Breast epithelium (tissue), 4 donors: ENCODE measurements around the gene ANO2. TPM values are rescaled to one million over a fixed set of nuclear protein-coding genes. Genes with fewer than 3 reads are reported as not detected.

Source experiments
- DNase-seq, 2 donors: peaks; one replicate each; pipeline ENCODE4 v3.0.0-alpha.2; 2019; ENCODE audit warnings: low spot score in 2 of 2
- H3K27ac ChIP-seq, 2 donors: fragments of 200-600 bp; sonication (generic) in 1 of 2; one replicate each; pipeline ENCODE4 v1.5.1; 2016 to 2019; ENCODE audit warnings: mild to moderate bottlenecking in 1 of 2
- H3K27me3 ChIP-seq, 2 donors: fragments of 200-600 bp; sonication (generic) in 1 of 2; one replicate each; pipeline versions ENCODE4 v1.5.1 to v1.6.0; 2017 to 2019; ENCODE audit warnings: control low read depth in 1 of 2, mild to moderate bottlenecking in 1 of 2
- H3K36me3 ChIP-seq: fragments of 200-600 bp; one replicate; pipeline ENCODE4 v1.5.1; 2019
- H3K4me1 ChIP-seq, 2 donors: fragments of 200-600 bp; sonication (generic); one replicate each; pipeline ENCODE4 v1.5.1; 2016 to 2019; ENCODE audit warnings: control low read depth in 1 of 2
- H3K4me3 ChIP-seq, 3 donors: fragments of 200-600 bp; sonication (generic); 1 replicate in 2 of 3; 2 replicates in 1 of 3; pipeline ENCODE4 v1.5.1; 2016 to 2019; ENCODE audit warnings: mild to moderate bottlenecking in 3 of 3, moderate library complexity in 2 of 3
- H3K9me3 ChIP-seq, 2 donors: fragments of 200-600 bp; sonication (generic) in 1 of 2; one replicate each; pipeline ENCODE4 v1.5.1; 2016 to 2019; ENCODE audit warnings: control low read depth in 1 of 2
- POLR2A ChIP-seq: fragments of 450-650 bp; IDR thresholded peaks from one replicate; pipeline ENCODE4 v1.6.1; 2016; ENCODE audit warnings: antibody characterized with exemption, mild to moderate bottlenecking, moderate library complexity
- POLR2AphosphoS5 ChIP-seq, 3 donors: sonication (generic); formaldehyde crosslinking; IDR thresholded peaks; one replicate each; pipeline ENCODE4 v1.6.1; 2017; ENCODE audit warnings: antibody characterized with exemption in 3 of 3
- intact Hi-C: fragments of 100-400 bp; cut with DNase I; formaldehyde crosslinking; loops from one replicate; pipeline ENCODE4 v1.15.1; 2023; ENCODE audit warnings: low total_unique reads
- total RNA-seq, 3 donors: library from RNA; depleted of rRNA; stranded (reverse); fragments of >200 nt; gene quantifications; one replicate each; pipeline ENCODE4 v1.1.0, GENCODE V29; 2016
- TF ChIP-seq, protein P1 (sequence below), 3 donors: fragments of 450-650 bp; IDR thresholded peaks; one replicate each; pipeline ENCODE4 v1.5.1; 2016 to 2017; ENCODE audit warnings: antibody characterized with exemption in 3 of 3, mild to moderate bottlenecking in 3 of 3, moderate library complexity in 3 of 3

The ANO2 gene
- total RNA-seq, 3 donors from 2014 or later = 5.0 to 33.1 (median 16.8) TPM

DNA sequence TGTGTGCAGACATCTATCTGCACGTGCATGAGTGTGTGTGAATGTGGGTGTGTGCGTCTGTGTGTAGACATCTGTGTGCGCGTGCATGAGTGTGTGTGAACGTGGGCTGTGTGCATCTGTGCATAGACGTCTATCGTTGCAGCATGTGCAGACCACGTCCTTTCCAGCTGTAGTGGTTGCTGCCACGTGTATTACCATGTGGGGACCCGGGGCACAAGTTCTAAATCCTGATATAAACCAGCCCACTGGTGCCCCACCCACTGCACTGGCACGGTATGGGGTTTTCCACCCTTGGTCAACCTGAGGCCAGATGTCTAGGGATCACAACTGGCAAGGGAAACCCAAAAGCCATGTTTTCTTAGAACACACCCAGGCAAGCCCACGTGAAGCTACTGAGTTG, 197.0 kb downstream of the ANO2 start:
- no peaks in the 10 kb centered on the region for H3K9me3 ChIP-seq
- intact Hi-C loops = no loop called here
- TF ChIP-seq, protein P1, sequence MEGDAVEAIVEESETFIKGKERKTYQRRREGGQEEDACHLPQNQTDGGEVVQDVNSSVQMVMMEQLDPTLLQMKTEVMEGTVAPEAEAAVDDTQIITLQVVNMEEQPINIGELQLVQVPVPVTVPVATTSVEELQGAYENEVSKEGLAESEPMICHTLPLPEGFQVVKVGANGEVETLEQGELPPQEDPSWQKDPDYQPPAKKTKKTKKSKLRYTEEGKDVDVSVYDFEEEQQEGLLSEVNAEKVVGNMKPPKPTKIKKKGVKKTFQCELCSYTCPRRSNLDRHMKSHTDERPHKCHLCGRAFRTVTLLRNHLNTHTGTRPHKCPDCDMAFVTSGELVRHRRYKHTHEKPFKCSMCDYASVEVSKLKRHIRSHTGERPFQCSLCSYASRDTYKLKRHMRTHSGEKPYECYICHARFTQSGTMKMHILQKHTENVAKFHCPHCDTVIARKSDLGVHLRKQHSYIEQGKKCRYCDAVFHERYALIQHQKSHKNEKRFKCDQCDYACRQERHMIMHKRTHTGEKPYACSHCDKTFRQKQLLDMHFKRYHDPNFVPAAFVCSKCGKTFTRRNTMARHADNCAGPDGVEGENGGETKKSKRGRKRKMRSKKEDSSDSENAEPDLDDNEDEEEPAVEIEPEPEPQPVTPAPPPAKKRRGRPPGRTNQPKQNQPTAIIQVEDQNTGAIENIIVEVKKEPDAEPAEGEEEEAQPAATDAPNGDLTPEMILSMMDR (IDR thresholded peaks at IDR 0.05) = no peak
- TF ChIP-seq POLR2AphosphoS5 (IDR thresholded peaks at IDR 0.05) = no peak
- no peak for TF ChIP-seq POLR2A
- H3K4me3 ChIP-seq = no peak overlapping the region
- H3K36me3 ChIP-seq = no peaks in the 10 kb centered on the region
- no peaks in the 10 kb centered on the region for H3K27me3 ChIP-seq
- no peaks in the 10 kb centered on the region for H3K4me1 ChIP-seq
- H3K27ac ChIP-seq = no peak overlapping the region
- no peak for DNase-seq

DNA sequence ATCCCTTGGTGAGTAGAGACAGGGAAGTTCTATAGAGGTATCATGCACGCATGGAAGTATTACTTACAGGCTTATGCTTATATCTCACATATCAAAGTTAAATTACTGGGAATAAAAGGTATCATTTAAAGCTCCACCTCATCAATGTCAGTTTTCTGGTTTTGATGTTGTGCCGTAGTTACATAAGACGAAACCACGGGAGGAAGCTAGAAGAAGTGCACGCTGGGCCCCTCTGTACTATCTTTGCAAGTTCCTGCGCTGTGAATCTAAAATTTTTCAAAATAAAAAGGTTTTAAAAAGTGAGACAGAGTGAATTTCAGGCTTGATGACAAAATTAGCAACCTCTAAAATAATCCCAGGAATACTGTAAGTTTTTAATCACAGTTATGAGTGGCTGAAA, 198.1 kb downstream of the ANO2 start:
- TF ChIP-seq POLR2AphosphoS5 (IDR thresholded peaks at IDR 0.05) (no peak), POLR2A (no peak)
- TF ChIP-seq, protein P1 (IDR thresholded peaks at IDR 0.05) = no peak
- no peak for DNase-seq
- H3K4me1 ChIP-seq = no peaks in the 10 kb centered on the region
- H3K27ac ChIP-seq = no peak overlapping the region
- no peaks in the 10 kb centered on the region for H3K27me3 ChIP-seq
- H3K4me3 ChIP-seq = no peak overlapping the region
- intact Hi-C loops = no loop called here
- no peaks in the 10 kb centered on the region for H3K9me3 ChIP-seq
- H3K36me3 ChIP-seq = no peaks in the 10 kb centered on the region

DNA sequence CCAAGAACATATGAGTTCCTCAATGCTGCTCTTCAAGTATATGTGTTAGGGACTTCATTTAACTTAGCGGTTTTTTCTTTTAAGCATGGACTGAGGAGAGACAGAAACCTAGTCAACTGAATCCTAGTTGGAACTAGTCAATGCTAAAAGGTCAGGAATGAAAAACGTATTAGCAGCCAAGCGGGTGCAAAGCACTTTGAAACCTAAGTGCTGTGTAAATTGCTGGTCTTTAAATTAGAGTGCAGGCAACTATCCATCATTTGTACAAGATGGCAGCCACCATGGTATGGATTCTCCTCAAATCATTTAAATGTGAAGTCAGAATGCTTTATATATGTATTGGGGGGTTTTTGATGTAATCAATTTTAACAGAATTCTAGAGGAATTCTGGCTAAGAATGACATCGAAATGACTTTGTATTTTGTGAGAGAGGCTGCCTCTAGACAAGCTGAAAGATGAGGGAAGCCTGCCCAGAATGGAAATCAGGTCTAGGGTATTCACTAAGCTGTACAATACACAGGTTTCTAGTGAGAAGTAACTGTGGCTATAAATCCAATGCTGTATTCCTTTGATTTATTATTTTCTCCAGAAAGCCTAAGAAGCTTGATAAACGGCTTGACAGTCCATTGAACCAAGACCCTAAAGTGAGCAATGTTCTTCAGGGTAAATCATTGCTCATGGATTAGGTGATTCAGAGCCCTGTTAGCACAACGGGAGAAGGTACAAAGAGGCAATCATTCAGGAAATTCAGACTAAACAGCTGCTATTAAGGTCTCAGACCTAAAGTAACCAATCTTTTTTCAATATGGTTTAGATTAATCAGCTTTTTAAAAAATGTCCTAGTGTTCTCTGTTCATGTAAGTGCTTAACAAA, 198.8 kb downstream of the ANO2 start:
- TF ChIP-seq POLR2AphosphoS5 (IDR thresholded peaks at IDR 0.05) (no peak), POLR2A (no peak)
- TF ChIP-seq, protein P1 (IDR thresholded peaks at IDR 0.05) = no peak
- H3K4me1 ChIP-seq = no peaks in the 10 kb centered on the region
- no peak overlapping the region for H3K27ac ChIP-seq
- H3K4me3 ChIP-seq = no peak overlapping the region
- intact Hi-C loops = no loop called here
- no peaks in the 10 kb centered on the region for H3K36me3 ChIP-seq
- DNase-seq = no peak
- H3K9me3 ChIP-seq = no peaks in the 10 kb centered on the region
- no peaks in the 10 kb centered on the region for H3K27me3 ChIP-seq

DNA sequence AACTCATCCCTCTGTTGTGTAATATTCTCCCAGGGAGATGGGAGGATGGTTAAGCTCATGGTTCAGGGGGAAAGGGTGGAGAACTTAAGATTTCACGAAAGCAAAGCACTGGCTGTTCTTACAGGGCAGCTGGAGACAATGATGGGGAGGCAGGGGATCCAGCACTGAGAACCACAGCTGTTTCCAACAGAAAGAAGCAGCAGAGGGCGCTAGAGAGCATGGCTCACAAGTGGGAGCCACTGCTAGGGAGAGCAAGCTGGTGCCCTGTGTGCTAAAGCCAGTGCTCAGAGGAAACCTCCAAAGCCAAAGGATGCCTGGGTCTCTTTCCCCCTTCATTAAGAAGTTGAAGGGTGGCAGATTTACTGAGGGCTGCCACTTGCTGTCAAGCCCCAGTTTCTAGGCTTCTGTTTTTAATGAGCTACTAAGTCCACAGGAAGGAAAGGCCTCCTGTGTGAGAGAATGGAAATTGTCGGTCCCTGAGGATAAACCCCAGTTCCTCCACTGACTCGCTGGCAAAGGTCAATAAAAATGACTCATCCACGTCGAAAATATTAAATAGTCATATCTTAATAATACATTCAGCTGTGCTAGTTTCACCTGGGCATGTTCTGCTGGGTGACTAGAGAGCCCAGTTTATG, 199.7 kb downstream of the ANO2 start:
- no peaks in the 10 kb centered on the region for H3K36me3 ChIP-seq
- intact Hi-C loops = no loop called here
- TF ChIP-seq POLR2AphosphoS5 (IDR thresholded peaks at IDR 0.05) = no peak
- TF ChIP-seq, protein P1 (IDR thresholded peaks at IDR 0.05) = peak in 2 of 3 donors; percentile 35 to 44
- no peaks in the 10 kb centered on the region for H3K4me1 ChIP-seq
- no peaks in the 10 kb centered on the region for H3K9me3 ChIP-seq
- H3K27ac ChIP-seq = no peak overlapping the region
- H3K4me3 ChIP-seq = no peak overlapping the region
- H3K27me3 ChIP-seq = no peaks in the 10 kb centered on the region
- no peak for DNase-seq

DNA sequence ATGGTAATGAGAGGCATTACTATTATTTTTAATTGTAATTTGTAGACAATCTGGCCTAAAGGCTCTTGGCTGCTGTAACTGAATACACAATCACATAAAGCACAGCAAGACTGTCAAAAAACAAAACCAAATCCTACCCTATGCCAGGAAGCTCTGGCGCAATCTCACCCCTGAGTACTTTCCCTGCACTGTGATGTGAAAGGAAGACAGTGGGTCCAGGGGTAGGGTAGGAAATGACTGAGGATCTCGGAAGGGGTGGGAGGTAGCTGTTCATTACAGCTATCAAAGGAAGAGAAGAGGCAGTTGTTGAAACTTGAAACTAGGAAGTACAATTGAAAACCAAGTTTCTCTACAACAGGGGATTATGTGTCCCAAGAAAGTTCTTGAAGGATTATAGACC, 202.8 kb downstream of the ANO2 start:
- H3K9me3 ChIP-seq = no peaks in the 10 kb centered on the region
- H3K27ac ChIP-seq = no peak overlapping the region
- no peak for DNase-seq
- no peaks in the 10 kb centered on the region for H3K36me3 ChIP-seq
- H3K4me3 ChIP-seq = no peak overlapping the region
- TF ChIP-seq, protein P1 (IDR thresholded peaks at IDR 0.05) = no peak
- TF ChIP-seq POLR2A (no peak), POLR2AphosphoS5 (IDR thresholded peaks at IDR 0.05) (no peak)
- no peaks in the 10 kb centered on the region for H3K27me3 ChIP-seq
- H3K4me1 ChIP-seq = no peaks in the 10 kb centered on the region
- intact Hi-C loops = no loop called here
